HepG2 (cell line): ENCODE data around the gene MEIS1. TPM values are rescaled to one million over a fixed set of nuclear protein-coding genes. Genes with fewer than 3 reads are reported as not detected.

Experiments used
- AKAP8 ChIP-seq: sonication (generic); formaldehyde crosslinking; IDR thresholded peaks from 2 replicates; pipeline ENCODE4 v1.5.1; 2020; ENCODE audit warnings: mild to moderate bottlenecking, missing genetic modification reagents
- ARNT2 ChIP-seq: sonication (generic); formaldehyde crosslinking; IDR thresholded peaks from 2 replicates; pipeline ENCODE4 v1.8.0; 2022; ENCODE audit warnings: mild to moderate bottlenecking, low read depth, missing genetic modification reagents, moderate library complexity
- GATA4 ChIP-seq: sonication (generic); IDR thresholded peaks from 2 replicates; pipeline ENCODE4 v1.6.1; 2016; ENCODE audit warnings: antibody characterized with exemption, low read depth, borderline replicate concordance
- IRF9 ChIP-seq: sonication (generic); formaldehyde crosslinking; IDR thresholded peaks from 2 replicates; pipeline ENCODE4 v1.8.0; 2022; ENCODE audit warnings: missing genetic modification reagents, mild to moderate bottlenecking, borderline replicate concordance
- KAT8 ChIP-seq: IDR thresholded peaks from 2 replicates; pipeline ENCODE4 v1.6.1; 2016; ENCODE audit warnings: missing genetic modification reagents, missing compliant biosample characterization
- KDM5A ChIP-seq: fragments of 200-600 bp; sonication (generic); IDR thresholded peaks from 2 replicates; pipeline ENCODE4 v1.7.0; 2018; ENCODE audit warnings: antibody characterized with exemption, mild to moderate bottlenecking, low read length, borderline replicate concordance
- REL ChIP-seq: sonication (generic); formaldehyde crosslinking; conservative IDR thresholded peaks from 2 replicates; pipeline ENCODE4 v1.8.0; 2022; ENCODE audit warnings: mild to moderate bottlenecking, missing genetic modification reagents, moderate library complexity
- RFX1 ChIP-seq: fragments of 450-650 bp; IDR thresholded peaks from 2 replicates; pipeline ENCODE4 v1.6.1; 2017
- SMYD3 ChIP-seq: sonication (generic); formaldehyde crosslinking; IDR thresholded peaks from 2 replicates; pipeline ENCODE4 v1.8.1; 2023; ENCODE audit warnings: mild to moderate bottlenecking, missing genetic modification reagents
- WIZ ChIP-seq: sonication (generic); formaldehyde crosslinking; IDR thresholded peaks from 2 replicates; pipeline ENCODE4 v1.5.1; 2020; ENCODE audit warnings: mild to moderate bottlenecking, missing genetic modification reagents
- ZBTB49 ChIP-seq: sonication (generic); formaldehyde crosslinking; IDR thresholded peaks from 2 replicates; pipeline ENCODE4 v1.4.0; 2020; ENCODE audit warnings: missing genetic modification reagents, borderline replicate concordance
- ZEB1 ChIP-seq: IDR thresholded peaks from 2 replicates; pipeline ENCODE4 v1.6.1; 2012; ENCODE audit warnings: mild to moderate bottlenecking, low read depth, inconsistent platforms; ENCODE audit not compliant: insufficient replicate concordance
- ZFX ChIP-seq: sonication (generic); formaldehyde crosslinking; IDR thresholded peaks from 2 replicates; pipeline ENCODE4 v1.4.0; 2020; ENCODE audit warnings: mild to moderate bottlenecking, low read depth, missing genetic modification reagents, moderate library complexity
- ZNF512 ChIP-seq: sonication (generic); formaldehyde crosslinking; IDR thresholded peaks from 2 replicates; pipeline ENCODE4 v1.4.0; 2020; ENCODE audit warnings: mild to moderate bottlenecking, missing genetic modification reagents
- ZNF678 ChIP-seq: sonication (generic); formaldehyde crosslinking; IDR thresholded peaks from 2 replicates; pipeline ENCODE4 v1.4.0; 2020; ENCODE audit warnings: mild to moderate bottlenecking, missing genetic modification reagents
- ZNF737 ChIP-seq: sonication (generic); formaldehyde crosslinking; IDR thresholded peaks from 2 replicates; pipeline ENCODE4 v1.5.0; 2020; ENCODE audit warnings: missing genetic modification reagents, mild to moderate bottlenecking, borderline replicate concordance
- polyA plus RNA-seq, 8 experiments: library from polyadenylated mRNA; depleted of rRNA in 3 of 8; stranded (reverse) in 7 of 8; unstranded in 1 of 8; fragments of >200 nt; fragmentation: Illumina TruSeq in 4 of 8; extraction: Trizol in 4 of 8; gene quantifications; 2 replicates each; pipeline versions ENCODE4 v1.2.1 to v1.2.3, GENCODE V29; 2011 to 2016; ENCODE audit warnings: low read depth in 4 of 8, missing spikeins in 1 of 8, mixed read lengths in 1 of 8; ENCODE audit not compliant: insufficient read depth in 1 of 8
- total RNA-seq, 5 experiments: library from RNA; depleted of rRNA; stranded (reverse); fragments of >200 nt; fragmentation: Illumina TruSeq; extraction: Trizol; gene quantifications; 2 replicates each; pipeline ENCODE4 v1.2.3, GENCODE V29; 2016; ENCODE audit warnings: low read depth in 1 of 5
- TF ChIP-seq, protein P1 (sequence below): sonication (generic); formaldehyde crosslinking; IDR thresholded peaks from 2 replicates; pipeline ENCODE4 v1.4.0; 2020; ENCODE audit warnings: missing genetic modification reagents
- TF ChIP-seq, protein P2 (sequence below): sonication (generic); formaldehyde crosslinking; IDR thresholded peaks from 2 replicates; pipeline ENCODE4 v1.5.0; 2020; ENCODE audit warnings: missing genetic modification reagents
- TF ChIP-seq, protein P3 (sequence below): sonication (generic); formaldehyde crosslinking; IDR thresholded peaks from 2 replicates; pipeline ENCODE4 v1.5.0; 2020; ENCODE audit warnings: missing genetic modification reagents, mild to moderate bottlenecking, borderline replicate concordance

MEIS1 gene
- total and polyA plus RNA-seq, 2 of the 13 experiments (the other 11 are each of a cell fraction or from before 2014, with no cell fraction given): 3.8 to 6.0 TPM

GRCh38 chr2:66434679-66435548, at the start of gene MEIS1 (continued):
- peak; percentile 66; the same call in 1 of the 2 replicates for TF ChIP-seq KDM5A
- peak; percentile 38 for TF ChIP-seq ZEB1
- peak; percentile 78 for TF ChIP-seq REL
- TF ChIP-seq, protein P1, sequence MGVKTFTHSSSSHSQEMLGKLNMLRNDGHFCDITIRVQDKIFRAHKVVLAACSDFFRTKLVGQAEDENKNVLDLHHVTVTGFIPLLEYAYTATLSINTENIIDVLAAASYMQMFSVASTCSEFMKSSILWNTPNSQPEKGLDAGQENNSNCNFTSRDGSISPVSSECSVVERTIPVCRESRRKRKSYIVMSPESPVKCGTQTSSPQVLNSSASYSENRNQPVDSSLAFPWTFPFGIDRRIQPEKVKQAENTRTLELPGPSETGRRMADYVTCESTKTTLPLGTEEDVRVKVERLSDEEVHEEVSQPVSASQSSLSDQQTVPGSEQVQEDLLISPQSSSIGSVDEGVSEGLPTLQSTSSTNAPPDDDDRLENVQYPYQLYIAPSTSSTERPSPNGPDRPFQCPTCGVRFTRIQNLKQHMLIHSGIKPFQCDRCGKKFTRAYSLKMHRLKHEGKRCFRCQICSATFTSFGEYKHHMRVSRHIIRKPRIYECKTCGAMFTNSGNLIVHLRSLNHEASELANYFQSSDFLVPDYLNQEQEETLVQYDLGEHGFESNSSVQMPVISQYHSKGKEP: peak; percentile 79
- TF ChIP-seq IRF9 (CRISPR knock-in tag): peak; percentile 76; the same call in 1 of the 2 replicates
- peak; percentile 82; the same call in 1 of the 2 replicates for TF ChIP-seq ZBTB49
- TF ChIP-seq AKAP8 (CRISPR knock-in tag): no peak
- peak; percentile 91 for TF ChIP-seq SMYD3 (CRISPR knock-in tag)
- no peak for TF ChIP-seq ZNF678
- TF ChIP-seq ZFX (CRISPR knock-in tag): peak; percentile 47; the same call in 1 of the 2 replicates
- peak; percentile 89; the same call in 1 of the 2 replicates for TF ChIP-seq ZNF512 (CRISPR knock-in tag)
- no peak for TF ChIP-seq RFX1
- TF ChIP-seq ARNT2: peak; percentile 32; the same call in 1 of the 2 replicates
- TF ChIP-seq WIZ (CRISPR knock-in tag): no peak
- TF ChIP-seq ZNF737: 0 out of 2 replicates have a peak, but pooled peaks have one; percentile 53
- peak; percentile 52; the same call in 1 of the 2 replicates for TF ChIP-seq GATA4
- TF ChIP-seq, protein P2, sequence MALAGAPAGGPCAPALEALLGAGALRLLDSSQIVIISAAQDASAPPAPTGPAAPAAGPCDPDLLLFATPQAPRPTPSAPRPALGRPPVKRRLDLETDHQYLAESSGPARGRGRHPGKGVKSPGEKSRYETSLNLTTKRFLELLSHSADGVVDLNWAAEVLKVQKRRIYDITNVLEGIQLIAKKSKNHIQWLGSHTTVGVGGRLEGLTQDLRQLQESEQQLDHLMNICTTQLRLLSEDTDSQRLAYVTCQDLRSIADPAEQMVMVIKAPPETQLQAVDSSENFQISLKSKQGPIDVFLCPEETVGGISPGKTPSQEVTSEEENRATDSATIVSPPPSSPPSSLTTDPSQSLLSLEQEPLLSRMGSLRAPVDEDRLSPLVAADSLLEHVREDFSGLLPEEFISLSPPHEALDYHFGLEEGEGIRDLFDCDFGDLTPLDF (CRISPR knock-in tag): no peak
- TF ChIP-seq KAT8: peak; percentile 96
- TF ChIP-seq, protein P3, sequence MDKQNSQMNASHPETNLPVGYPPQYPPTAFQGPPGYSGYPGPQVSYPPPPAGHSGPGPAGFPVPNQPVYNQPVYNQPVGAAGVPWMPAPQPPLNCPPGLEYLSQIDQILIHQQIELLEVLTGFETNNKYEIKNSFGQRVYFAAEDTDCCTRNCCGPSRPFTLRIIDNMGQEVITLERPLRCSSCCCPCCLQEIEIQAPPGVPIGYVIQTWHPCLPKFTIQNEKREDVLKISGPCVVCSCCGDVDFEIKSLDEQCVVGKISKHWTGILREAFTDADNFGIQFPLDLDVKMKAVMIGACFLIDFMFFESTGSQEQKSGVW (CRISPR knock-in tag): no peak
